ENCODE measurements around the gene ZNF710.
"Not testable (repeated sequence)": the region's sequence is repeated elsewhere in the genome, so short reads cannot be mapped to it uniquely, and the experiment has no call there.

Gene ZNF710

DNA sequence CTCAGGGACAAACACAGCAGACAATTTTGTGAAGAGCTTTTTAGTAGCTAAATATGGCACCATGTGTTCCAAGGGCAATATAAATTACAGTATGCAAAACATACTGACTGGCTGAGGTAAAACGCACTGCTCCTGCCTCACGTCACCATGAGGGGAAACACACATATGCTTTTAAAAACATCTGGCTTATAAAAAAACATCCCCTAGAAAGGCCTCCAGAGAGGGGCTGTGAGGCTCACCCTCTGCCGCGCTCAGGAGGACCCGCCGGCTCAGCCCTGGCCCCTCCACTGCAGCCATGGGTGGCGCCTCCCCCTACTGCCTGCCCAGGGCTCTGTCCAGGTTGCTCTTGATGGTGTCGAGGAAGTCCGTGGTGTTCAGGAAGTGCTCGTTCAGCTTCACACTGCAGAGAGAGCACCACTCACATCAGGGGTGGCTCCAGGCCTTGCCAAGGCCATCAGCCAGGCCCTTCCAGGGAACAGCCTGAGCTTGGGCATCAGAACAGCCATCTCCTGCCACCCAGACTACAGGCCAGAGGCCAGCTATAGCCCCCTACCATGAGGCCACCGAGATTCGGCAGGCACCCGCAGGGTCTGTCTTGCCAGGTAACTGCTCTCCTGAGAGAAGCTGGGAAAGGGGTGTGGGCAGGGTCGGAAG, 83.0 kb downstream of the ZNF710 start:
- no peak for DNase-seq

- DNase-seq = no peak
Observed at GRCh38 chr15:90084876-90085423, 83.8 kb downstream of the ZNF710 start.

GRCh38 chr15:90085565-90085964, 84.4 kb downstream of the ZNF710 start:
- DNase-seq = no peak

DNA sequence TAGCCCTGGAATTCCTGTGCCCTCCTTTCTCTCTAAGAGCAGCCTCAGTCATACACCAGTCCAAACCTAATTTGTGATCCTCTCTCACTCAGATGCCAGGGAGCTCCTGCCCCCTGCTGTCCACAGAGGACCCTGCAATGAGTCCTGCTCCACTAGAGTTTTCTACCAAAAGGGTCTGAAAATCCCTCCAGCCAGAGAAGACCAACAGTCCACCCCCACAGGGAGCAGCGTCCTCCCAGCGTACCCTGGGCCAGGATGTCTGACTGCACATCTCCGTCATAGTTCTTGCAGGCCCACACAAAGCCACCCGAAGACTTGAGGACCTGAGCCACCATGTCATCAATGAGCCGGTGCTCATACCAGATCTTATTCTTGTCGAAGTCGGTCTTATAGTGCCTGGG, 85.7 kb downstream of the ZNF710 start:
- DNase-seq = no peak

- no peak for DNase-seq
Observed at GRCh38 chr15:90087454-90088154, 86.5 kb downstream of the ZNF710 start.

GRCh38 chr15:90090226-90090848, 89.2 kb downstream of the ZNF710 start:
- no peak for DNase-seq

- no peak for DNase-seq
Observed at GRCh38 chr15:90091156-90091931, 90.2 kb downstream of the ZNF710 start.

DNA sequence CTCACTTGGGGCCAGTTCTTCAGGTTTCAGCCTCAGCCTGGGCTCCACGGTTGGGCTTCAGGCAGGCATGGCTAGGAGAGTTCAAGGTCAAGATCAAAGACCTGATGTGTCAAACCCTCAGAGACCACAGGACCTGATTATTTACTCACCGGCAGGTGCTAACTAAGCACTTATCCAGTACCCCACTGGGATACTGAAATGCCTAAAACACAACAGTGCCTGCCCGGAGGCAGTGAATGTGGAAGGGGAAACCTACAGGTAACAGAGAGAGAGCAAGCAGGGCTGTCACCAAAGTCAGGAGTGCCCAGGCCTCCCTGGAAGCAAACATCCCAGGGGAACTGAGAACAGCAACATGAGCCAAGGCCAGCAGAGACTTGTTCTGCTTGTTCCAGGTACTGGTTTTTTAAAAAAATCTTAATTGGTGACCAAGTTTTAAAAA, 94.4 kb downstream of the ZNF710 start:
- DNase-seq = no peak

DNA sequence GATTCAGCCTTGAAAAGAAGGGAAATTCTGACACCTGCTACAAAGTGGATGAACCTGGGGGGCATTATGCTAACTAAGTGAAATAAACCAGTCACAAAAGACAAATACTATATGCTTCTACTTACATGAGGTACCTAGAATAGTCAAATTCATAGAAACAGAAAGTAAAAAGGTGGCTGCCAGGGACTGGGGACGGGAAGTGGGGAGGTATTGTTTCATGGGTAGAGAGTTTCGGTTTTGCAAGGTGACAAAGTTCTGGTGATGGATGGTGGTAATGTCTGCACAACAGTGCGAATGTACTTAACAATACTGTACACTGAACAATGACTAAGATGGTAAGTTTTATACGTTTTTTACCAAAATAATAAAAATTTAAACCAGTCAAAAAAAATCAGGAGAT, 96.4 kb downstream of the ZNF710 start:
- no peak for DNase-seq

DNA sequence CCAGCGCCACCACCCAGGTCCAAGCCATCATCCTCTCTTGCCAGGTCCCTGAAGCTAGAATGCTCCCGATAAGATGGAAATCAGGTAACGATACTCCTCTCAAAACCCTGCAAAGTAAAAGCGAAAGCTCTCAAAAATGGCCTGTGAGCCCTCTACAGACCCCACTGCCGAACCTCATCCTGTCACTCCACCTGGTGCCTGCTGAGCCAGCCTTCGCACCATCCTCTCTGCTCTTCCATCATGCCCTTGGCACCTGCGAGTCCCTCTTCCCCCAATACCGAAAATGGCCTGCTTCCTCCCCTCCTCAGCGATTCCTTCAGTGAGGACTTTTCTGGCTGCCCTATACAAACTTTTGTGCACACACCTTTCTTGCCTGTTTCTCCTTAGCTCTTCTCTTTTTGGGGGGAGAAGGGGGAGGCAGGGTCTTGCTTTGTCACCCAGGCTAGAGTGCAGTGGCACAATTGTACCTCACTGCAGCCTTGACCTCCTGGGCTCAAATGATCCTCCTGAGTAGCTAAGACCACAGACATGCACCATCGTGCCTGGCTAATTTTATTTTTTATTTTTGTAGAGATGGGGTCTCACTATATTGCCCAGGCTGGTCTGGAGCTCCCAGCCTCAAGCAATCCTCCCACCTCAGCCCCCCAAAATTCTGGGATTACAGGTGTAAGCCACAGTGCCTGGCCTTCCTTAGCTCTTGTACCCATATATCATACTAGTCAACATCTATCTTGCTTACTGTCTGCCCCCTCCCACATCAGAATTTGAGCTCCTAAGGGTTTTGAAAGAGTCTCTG, 98.1 kb downstream of the ZNF710 start:
- no peak for DNase-seq

GRCh38 chr15:90099868-90100831, 99.0 kb downstream of the ZNF710 start:
- DNase-seq = peak; percentile 42

GRCh38 chr15:90101130-90101968, 100.2 kb downstream of the ZNF710 start:
- peak; percentile 84 for DNase-seq

DNA sequence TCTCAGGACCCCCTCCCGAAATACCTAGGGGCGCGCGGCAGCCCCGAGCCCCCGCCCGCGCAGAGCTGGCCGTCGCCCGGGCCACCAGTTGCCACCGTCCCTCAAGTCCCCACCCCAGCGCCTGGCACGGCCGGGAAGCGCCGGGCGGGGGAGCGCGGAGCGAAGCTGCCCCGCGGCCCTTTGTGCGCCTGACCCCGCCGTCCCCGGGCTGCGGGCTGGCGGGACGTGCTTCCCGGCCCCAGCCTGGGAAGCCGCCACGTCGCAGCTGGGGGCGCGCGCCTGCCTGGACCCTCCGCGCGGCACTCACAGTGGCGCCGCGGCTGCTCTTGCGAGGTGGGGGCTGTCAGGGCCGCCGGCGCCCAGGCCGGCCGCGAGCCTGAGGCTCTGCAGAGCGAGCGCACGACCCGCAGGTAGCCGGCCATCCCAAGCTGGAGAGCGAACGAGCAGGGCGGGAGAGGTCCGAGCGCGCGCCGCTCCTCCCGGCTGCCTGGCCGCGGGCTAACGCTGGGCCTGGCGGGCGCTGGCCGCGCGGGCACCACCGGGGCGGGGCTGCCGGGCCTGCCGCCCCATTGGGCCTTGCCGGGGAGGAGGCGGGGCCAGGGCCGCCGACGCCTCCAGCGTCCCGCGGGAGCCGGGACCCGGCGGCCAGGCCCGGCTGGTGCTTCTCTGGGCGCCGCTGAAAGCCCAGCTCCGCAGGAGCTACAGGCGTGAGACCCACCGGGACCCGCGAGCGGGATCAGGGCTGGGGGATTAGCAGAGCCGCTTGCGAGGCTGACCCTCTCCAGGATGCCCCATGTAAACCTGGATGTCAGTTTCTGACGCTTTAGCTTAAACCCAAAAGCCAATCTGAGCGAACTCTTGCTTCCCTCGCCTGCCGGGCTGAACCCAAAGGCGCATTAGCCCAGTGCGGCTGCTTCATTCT, 101.1 kb downstream of the ZNF710 start, which contains the start of gene IDH2:
IDH2 (minus strand) TSS at position 500 of the 922 bp plus-strand sequence; CDS start at position 422, 78 bp downstream.
- DNase-seq = peak; percentile 94

GRCh38 chr15:90103701-90104329, 102.7 kb downstream of the ZNF710 start:
- DNase-seq = no peak

- no peak for DNase-seq
Observed at GRCh38 chr15:90104551-90104950, 103.4 kb downstream of the ZNF710 start.

GRCh38 chr15:90105521-90105920, 104.4 kb downstream of the ZNF710 start:
- DNase-seq = no peak

- no peak for DNase-seq
Observed at GRCh38 chr15:90106522-90107117, 105.5 kb downstream of the ZNF710 start.

DNA sequence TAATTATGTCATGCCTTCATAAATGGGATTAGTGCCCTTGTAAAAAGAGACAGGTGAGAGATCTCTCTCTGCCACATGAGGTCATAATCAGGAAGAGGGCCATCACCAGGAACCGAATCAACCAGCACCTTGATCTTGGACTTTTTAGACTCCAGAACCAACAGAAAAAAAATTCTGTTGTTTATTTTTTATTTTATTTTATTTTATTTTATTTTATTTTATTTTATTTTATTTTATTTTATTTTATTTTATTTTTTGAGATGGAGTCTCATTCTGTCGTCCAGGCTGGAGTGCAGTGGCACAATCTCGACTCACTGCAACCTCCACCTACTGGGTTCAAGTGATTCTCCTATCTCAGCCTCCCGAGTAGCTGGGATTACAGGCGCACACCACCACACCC, 106.9 kb downstream of the ZNF710 start:
- DNase-seq = not testable (repeated sequence)
